ENCODE results near the gene ST3GAL5.
"Not testable (repeated sequence)": the region's sequence is repeated elsewhere in the genome, so short reads cannot be mapped to it uniquely, and the experiment has no call there.

The ST3GAL5 gene

DNA sequence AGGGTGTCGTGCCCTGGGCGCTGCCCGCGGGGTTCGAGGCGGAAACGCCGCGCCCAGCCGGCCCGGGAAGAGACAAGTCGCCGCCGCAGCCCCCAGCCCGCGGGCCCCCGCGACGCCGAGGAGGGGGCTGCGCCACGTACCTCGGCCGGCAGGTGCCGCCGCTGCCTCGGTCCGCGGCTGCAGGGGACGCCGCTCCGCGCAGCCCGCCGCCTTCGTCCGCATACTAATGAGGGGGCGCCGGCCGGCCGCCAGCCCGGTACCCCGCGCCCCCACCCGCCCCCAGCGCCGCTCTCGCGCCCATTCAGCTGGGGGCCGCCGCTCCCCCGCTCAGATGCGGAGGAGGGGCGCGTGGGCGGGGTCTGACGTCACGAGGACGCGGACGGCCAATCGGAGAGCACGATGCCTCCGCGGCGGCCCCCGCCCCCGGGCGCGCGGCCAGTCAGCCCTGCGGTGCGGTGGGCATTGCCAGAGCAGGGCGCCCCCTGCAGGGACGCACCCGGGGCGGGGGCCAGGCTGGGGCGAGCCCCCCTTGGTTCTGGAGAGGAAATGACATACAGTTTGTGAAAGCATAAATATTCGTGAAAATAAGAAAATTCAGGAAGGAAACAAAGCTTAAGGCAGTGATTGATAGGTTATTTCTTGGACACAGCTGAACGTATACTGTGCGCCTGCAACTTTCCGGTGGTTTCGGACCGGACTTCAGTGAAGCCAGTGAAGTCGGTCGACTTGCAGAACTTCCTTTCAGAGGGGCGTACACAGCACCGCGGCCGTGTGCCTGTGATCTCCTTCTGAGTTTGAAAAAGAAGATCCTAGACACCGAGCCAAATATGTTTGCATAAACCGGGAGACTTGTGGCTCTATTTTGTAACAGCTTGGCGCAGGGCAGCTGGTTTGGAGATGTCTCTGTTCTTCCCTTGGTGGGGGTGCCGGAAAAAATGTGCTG lies at the start of gene ST3GAL5:
Gene ST3GAL5 (minus strand): TSS at position 307 of the 943 bp plus-strand sequence. CDS start 85 bp downstream, at position 222.
- DNase-seq: peak; percentile 92

DNA sequence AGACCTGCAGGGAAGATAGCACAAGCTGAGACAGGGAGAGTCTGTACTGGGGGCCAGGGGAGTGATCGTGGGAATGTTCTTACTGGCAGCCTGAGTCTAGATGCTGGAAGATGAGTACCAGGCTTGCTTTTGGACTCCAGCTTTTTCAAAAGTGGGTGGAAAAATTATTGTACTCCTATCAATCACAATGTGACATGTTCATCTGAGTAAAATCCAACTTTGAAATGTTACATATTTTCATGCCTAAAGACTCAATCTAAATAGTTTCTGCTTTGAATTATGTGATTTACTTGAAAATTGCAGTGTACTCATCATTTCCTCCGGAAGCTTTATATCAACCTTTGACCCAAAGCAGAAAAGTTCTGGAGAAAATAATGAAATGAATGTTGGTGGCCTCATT lies 49.7 kb upstream of the ST3GAL5 start:
- no peak for DNase-seq

DNA sequence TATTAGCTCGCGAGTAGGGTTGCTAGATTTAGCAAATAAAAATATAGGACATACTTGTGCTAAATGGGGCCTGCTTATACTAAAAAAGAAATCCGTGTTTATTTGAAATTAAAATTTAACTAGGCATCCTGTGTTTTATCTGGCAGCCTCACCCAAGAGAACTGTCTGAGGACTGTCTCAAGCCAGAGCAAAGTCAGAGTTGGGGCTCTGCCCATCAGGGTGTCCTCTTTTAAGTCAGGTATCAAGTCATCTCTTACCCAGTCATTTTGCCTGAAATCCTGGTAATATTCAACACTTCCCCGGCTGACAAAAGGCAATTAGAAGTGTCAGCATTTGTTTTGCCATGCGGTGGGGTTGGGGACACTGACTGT lies 48.3 kb upstream of the ST3GAL5 start:
- DNase-seq: no peak

DNA sequence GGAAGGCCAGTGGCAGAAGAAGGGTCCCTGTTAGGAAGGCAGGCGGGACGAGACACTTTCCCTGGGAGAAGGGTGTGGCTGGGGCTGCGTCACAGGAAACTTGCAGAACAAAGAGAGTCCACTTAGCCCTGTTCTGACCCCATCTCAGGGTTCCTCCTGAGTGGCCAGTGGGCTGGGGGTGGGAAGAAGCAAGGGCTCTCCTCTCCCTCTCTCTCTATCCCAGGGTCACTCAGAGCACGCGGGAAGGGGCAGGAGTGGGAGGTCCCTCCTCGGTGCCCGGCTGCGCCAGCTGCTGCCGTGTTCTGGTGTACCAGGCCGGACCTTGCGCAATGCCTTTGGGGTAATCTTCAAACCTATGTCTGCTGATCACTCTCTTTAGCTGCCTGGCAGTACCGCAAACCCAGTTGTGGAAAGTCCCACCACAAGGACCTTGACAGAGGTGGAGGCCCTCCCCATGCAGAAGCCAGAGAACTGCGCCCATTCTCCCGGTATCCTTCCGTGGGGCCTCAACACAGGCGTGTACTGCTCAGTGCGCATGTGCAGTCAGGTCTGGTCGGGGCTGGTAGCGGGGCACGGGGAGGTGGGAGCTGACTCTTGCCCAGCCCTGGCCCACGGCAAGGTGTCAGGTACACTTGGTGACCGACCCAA lies 47.8 kb upstream of the ST3GAL5 start:
- DNase-seq: no peak

DNA sequence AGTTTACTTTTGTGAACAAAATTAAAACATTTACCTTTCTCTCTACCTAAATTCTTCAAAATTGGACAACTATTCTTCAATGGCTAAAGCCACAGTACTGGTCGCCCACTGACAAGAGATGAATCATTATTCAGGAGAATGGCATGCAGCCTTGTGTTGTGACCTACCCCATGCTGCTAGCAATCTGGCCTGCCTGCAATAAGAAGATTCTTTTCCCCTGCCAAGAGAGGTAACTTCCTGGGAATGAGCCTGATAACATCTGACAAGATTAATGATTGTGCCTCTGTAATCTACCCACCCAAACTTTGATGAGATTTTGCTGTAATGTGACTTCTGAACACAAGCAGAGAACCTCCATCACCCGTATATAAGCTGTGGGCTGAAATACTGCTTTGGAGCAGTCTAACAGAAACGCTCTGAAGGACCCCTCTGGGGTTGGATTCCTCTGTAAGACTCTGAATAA lies 47.0 kb upstream of the ST3GAL5 start:
- no peak for DNase-seq

DNA sequence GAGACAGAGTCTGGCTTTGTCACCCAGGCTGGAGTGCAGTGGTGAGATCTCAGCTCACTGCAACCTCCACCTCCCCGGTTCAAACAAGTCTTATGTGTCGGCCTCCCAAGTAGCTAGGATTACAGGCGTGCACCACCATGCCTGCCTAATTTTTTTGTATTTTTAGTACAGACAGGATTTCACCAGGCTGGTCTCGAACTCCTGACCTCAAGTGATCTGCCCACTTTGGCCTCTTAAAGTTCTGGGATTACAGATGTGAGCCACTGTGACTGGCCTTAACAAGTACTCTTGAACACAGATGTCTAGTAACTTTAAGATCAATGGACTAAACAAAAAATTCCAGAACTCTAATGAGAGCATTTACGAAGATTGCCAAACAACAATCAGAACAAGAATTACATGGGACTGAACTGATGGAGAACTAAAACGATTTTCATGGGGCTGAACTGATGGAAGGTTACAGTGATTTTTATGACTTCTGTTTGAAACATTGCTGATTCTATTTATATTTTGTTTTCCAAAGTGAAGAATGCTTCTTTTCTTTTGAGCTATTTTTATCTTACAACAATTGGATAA lies 46.5 kb upstream of the ST3GAL5 start:
- DNase-seq: no peak

DNA sequence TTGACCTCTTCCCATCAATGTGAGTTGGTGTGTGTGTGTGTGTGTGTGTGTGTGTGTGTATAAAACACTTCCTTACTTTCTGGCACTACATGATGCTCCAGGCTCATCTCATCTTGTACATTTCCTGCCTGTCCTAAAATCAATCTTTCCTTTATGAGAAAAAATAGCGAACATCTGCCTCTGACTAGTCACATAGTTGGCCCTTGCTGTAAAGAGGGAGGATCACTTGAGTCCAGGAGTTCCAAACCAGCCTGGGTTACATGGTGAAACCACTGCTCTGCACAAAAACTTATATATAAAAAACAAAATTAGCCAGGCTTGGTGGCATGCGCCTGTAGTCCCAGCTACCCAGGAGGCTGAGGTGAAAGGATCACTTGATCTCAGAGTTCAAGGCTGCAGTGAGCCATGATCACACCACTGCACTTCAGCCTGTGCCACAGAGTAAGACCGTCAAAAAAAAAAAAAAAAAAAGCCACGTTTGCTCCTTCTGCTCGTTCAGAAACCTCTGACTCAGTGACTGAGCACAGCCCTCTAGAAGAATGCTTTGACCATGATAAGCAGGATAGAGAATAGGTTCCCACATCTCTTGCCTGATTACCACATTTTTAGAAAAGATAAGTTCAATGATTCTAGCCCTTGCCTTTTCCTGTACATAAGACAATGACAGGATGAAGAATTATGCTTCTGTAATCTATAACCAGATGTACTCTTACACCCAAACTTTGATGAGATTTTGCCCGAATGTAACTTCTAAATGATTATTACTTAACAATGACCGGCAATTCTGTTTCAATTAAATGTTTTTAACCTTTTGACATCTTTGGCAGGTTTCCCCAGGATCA lies 45.2 kb upstream of the ST3GAL5 start:
- no peak for DNase-seq

DNA sequence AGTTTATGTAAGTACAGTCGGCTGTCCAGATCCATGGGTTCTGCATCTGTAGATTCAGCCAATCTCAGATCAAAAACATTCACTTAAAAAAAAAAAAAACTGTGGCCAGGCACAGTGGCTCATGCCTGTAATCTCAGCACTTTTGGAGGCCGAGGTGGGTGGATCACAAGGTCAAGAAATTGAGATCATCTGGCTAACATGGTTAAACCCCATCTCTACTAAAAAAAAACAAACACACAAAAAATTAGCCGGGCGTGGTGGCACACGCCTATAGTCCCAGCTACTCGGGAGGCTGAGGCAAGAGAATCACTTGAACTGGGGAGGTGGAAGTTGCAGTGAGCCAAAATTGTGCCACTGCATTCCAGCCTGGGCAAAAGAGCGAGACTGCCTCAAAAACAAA lies 42.4 kb upstream of the ST3GAL5 start:
- not testable (repeated sequence) for DNase-seq

DNA sequence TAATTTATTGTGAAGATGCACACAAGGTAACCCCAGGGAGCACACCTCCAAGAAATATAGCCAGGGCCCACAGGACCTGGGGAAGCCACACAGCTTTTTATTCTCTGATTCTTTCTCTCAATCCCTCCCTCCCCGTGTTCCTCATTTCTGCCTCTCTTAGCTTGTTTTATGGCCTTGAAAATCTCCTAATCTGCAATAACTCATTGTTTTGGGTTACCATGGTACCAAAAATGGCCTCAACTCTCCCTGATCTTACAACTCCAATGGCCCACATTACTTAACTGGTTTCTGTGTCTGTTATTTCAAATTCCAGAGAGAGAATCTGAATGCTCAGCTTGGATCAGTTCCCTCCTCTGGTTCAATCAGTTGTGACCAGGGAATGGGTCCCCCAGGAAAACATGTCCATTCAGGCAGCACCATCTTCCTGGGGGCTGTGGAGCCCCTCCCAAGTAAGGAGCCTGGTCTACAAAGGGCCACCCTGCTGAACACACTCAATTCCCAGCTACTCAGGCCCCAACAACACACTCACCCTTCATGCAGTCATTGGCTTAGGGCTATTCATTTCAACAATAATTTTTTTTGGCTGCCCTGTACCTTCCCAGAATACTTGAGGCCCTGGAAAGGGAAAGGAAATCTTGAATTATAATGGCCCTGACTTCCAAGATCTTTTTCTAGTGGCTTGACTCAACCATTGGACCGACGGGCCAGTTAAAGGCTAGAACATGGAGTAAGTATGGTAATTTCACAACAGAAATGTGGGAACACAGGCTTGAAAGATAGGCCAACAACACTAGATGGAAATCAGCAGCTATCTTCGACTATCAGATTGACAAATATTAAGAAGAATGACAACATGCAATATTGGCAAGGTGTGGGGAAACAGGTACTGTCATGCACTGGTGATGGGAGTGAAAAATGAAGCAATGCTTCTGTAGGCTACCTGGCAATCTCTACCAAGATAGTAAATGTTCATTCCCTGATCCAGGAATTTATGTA lies 41.6 kb upstream of the ST3GAL5 start:
- DNase-seq: no peak

DNA sequence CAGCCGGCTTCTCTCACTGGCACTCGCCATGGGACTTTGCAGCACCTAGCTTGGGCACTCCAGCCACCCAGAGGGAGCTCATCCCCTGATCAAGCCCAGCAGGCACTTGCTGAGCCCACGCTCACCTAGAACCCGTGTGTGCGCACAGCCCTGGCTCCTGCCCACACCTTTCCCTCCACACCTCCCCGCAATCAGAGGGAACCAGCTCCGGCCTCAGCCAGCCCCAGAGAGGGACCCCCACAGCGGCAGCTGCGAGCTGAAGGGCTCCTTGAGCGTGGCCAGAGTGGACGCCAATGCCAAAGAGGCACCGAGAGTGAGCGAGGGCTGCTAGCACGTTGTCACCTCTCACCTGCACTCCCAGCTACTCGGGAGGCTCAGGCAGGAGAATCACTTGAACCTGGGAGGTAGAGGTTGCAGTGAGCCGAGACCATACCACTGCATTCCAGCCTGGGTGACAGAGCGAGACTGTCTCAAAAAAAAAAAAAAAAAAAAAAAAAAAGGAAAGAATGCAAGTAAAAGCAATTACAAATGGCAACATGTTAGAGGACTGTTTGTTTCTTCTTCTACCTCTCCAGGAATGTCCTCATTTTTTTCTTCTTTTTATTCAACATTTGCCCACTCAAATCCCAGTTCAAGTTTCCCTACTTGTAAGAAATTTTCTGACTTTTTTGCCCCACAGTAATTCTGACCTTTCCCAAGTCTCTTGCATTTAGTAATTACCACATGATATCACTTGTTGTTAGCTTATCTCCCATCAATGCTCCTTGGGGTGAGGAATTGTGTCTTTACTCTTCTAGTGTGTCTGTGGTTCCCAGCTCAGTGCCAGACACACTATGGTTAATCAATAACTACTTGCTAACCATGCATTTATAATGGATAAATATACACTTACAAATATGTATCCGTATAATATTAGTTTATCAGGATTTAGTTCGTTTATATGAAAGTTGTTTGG lies 40.6 kb upstream of the ST3GAL5 start:
- no peak for DNase-seq

DNA sequence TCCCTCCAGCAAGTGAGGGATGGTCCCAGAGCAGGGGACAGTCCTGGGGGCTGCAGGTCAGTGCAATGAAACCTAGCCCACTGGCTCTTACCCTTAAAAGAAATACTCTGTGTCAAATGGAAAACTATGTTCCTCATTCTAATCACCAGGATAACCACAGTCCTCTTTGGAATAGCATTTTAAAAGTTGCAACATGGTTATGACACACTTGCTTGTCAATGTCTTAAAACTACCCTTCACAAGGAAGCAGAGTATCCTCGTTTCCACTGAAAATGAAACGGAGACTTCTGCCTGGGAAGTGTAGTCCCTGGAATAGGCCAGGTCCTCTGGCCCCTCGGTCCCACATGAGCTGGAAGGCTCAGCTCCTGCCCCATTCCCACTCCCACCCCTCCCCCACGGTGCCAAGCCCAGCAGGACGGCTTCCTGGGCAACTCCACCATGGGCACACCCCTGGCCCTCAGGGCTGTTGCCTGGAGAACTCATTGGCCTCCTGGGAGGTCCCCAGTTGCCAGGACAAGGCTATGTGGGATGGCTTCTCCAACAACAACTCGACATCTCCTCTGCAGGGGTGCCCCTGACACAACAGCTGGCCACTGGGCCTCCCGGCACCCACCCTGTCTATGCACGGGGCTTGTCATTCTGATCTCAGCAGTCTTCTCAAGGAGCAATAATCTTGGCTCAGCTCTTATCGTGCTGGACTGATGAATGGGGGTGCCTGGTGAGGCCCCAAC lies 38.3 kb upstream of the ST3GAL5 start:
- no peak for DNase-seq

DNA sequence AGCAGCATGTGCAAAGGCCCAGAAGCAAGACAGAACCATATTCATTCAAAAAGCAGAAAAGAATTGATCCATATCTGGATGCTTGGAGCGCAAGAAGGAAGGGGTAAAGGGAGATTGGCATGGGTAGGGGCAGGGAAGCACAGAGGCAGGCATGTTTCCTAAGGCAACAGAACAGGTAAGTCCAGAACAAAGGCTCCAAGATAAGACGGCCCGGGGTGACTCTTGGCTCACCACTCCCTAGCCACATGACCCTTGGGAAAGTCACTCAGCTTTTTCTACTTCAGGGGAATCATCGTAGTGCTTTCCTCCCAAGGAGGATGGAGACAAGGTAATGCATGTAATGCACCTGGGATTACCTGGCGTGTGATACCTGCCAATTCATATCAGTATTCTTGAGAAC lies 37.7 kb upstream of the ST3GAL5 start:
- DNase-seq: no peak

DNA sequence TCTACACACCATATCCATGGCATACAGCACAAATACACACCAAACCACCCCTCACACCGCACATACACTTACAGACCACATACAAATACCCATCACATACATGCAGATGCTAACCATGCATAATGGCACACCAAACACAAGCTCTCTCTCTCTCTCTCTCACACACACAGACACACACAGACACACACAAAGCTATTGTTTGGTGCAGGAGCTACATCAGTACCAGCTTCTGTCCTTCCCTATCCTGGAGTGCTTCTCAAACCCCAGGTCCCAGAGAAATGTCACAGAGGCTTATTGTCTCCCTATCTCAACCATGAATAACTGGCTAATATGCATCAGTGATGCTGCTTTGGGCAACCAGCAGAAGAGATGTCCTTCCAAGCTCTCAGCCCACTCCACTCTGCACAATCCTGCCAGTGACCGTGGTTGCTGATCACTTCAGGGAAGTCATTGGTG lies 36.5 kb upstream of the ST3GAL5 start:
- no peak for DNase-seq

DNA sequence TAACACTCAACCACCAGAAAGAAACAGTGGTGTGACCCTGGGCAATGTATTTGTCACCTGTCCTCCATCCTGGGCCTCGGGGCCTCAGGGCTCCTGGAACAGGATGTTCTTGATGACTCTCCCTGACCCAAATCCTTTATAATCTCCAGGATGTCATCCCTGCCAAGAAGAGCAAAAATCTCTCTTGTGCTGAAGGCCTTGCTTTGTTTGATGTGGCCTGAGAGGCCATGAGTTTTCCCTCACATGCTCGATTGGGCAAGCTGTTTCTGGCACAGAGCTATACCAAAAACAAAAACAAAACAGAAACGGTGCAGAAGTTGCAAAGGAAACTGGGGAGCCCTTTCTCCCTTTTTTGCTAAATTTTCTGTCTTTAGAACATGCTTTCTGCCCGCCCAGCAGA lies 35.7 kb upstream of the ST3GAL5 start:
- no peak for DNase-seq

DNA sequence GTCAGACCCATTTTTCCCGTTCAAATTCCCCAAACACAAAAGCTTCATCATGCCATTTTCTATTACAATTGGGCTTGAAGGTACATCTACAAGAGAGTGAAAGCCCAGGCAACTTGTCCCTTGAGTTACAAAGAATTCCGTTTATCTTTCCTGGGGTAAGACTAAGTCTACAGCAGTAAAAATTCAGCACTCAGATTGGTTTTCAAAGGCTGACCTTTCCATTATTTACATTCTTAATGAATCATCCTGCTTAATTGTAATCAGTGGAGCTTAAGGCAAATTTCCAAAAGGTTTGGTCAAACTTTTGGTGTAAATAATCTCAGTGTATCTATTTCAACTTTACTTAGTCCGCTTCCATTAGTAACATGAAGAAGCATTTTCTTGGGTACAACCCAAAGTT lies 33.4 kb upstream of the ST3GAL5 start:
- no peak for DNase-seq

DNA sequence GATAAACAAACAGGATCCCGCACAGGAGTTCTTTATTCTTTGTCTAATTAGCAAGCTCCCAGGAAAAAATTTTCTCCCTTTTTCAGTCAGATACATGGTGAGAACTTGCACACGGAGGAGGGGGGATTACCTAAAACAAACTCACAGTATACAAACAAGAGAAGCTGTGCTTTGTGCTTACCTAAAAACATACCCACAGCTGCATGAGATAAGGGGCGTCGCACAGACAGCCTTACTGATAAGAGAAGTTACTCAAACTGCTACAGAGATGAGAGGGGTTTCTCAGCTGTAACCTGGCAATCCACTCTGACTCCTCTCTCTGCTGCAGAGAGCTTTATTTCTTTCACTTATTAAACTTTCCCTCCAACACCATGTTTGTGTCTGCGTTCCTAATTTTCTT lies 32.9 kb upstream of the ST3GAL5 start:
- DNase-seq: no peak

DNA sequence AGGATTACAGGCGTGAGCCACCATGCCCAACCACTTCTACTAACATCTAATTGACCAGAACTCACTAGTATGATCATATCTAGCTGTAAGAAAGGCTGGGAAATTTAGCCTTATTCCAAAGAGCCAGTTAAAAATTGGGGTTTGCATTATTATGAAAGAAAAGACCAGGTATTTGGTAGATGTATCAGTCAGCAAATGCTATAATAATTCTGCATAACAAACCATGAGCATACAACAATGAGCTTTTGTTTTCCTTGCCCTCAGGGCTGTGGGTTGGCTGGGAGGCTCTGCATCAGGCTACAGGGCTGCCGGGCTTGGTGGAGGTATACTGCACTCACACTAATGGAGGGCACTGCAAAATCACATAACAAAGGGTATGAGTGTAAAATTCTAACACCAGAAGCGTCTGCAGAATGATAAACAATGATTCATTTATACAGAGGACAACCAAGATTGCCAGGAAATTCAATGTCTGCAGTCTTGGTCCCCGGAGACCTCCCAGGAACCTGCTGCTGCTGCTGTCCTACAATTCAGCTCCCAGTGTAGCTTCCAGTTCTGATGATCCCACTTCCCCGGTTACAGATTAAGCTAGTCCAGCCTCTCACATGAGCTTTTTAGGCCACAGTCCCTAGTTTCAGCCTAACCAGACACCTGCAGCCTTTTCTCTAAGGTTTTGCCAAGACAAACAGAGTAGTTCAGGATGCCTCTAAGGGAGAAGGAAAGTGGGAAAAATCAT lies 32.2 kb upstream of the ST3GAL5 start:
- DNase-seq: no peak

DNA sequence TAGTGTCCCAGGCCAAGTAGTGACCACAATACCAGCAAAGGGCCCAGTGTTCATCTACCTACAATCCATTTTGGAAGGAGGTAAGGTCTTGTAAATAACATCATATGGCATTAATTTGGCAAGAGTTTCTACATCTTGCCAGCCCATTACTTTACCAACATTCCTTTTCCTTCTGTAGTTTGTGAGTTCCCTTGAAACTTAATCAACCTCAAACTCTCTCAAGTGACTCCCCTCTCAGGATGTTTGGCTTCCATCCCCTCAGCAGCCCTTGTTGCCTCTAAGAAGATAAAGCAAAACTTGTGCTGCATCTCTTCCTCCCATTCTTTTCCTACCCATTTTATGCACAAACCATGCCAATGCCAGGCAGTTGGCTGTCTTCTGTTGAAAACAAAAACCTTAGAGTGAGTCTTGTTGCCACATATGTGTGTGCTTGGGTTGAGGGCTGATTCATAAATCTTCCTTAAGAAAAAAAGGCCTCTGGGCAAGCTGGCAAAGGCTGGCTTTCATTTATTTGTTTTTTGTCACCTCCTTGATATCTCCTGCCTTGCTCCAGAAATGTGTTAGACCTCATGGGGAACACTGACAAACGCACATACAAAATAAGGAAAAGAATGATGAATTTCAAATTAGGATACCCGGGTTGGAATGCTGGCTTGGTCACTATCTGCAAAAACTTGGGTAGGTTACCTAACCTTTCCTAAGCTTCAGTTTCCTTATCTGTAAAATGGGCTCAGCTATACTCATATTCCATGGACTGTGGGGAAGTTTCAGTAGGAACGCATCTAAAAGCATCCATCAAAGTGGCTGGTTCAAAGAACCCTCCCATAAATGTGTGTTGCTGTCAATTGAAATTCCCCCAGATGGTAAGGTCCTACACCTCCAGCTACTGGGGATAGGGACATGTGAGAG lies 29.4 kb upstream of the ST3GAL5 start:
- no peak for DNase-seq
